H9 (cell line): ENCODE measurements around the gene CD300C. TPM values are rescaled to one million over a fixed set of nuclear protein-coding genes. Genes with fewer than 3 reads are reported as not detected.

ENCODE experiments used
- DNase-seq: peaks from one replicate; pipeline ENCODE4 v3.0.0-alpha.2; 2017
- H2AFZ ChIP-seq: one replicate; pipeline ENCODE4 v1.6.1; 2013; ENCODE audit warnings: mild to moderate bottlenecking, low read length, control low read depth, moderate library complexity
- H2AK5ac ChIP-seq: 2 replicates; pipeline ENCODE4 v1.6.1; 2013; ENCODE audit warnings: low read length, control low read depth, mixed read lengths; ENCODE audit not compliant: insufficient read length
- H2BK120ac ChIP-seq: one replicate; pipeline ENCODE4 v1.6.1; 2013; ENCODE audit warnings: low read depth, mild to moderate bottlenecking, low read length, control low read depth, inconsistent platforms; ENCODE audit not compliant: poor library complexity, severe bottlenecking
- H2BK12ac ChIP-seq: 2 replicates; pipeline ENCODE4 v1.6.1; 2013; ENCODE audit warnings: low read length, control low read depth, mixed read lengths, low read depth; ENCODE audit not compliant: insufficient read length
- H2BK15ac ChIP-seq: 2 replicates; pipeline ENCODE4 v1.6.1; 2013; ENCODE audit warnings: low read depth, low read length, control low read depth
- H2BK20ac ChIP-seq: one replicate; pipeline ENCODE4 v1.6.1; 2013; ENCODE audit warnings: low read depth, mild to moderate bottlenecking, low read length, control low read depth, inconsistent platforms; ENCODE audit not compliant: poor library complexity, severe bottlenecking
- H2BK5ac ChIP-seq: 2 replicates; pipeline ENCODE4 v1.6.1; 2013; ENCODE audit warnings: low read length, control low read depth, mixed read lengths; ENCODE audit not compliant: insufficient read length
- H3K14ac ChIP-seq: 2 replicates; pipeline ENCODE4 v1.6.1; 2013; ENCODE audit warnings: low read length, control low read depth; ENCODE audit not compliant: insufficient read depth
- H3K18ac ChIP-seq: 2 replicates; pipeline ENCODE4 v1.6.1; 2013; ENCODE audit warnings: low read depth, mild to moderate bottlenecking, mixed read lengths, low read length, control low read depth; ENCODE audit not compliant: insufficient read length
- H3K23ac ChIP-seq: 2 replicates; pipeline ENCODE4 v1.6.1; 2013; ENCODE audit warnings: low read length, control low read depth, mixed read lengths, low read depth; ENCODE audit not compliant: insufficient read length
- H3K23me2 ChIP-seq: 2 replicates; pipeline ENCODE4 v1.6.1; 2013; ENCODE audit warnings: low read depth, mild to moderate bottlenecking, mixed read lengths, low read length, control low read depth; ENCODE audit not compliant: insufficient read length, poor library complexity, severe bottlenecking
- H3K27ac ChIP-seq: 2 replicates; pipeline ENCODE4 v1.5.1; 2013; ENCODE audit warnings: low read length, control low read depth, mixed read lengths, low read depth; ENCODE audit not compliant: insufficient read length
- H3K27me3 ChIP-seq: 2 replicates; pipeline ENCODE4 v1.6.1; 2013; ENCODE audit warnings: low read length, control low read depth, inconsistent platforms; ENCODE audit not compliant: insufficient read depth
- H3K4ac ChIP-seq: 2 replicates; pipeline ENCODE4 v1.6.1; 2013; ENCODE audit warnings: low read depth, mild to moderate bottlenecking, control low read depth, inconsistent platforms, low read length, moderate library complexity
- H3K4me1 ChIP-seq: 2 replicates; pipeline ENCODE4 v1.6.1; 2013; ENCODE audit warnings: low read length, control low read depth, inconsistent platforms; ENCODE audit not compliant: insufficient read depth
- H3K4me2 ChIP-seq: 2 replicates; pipeline ENCODE4 v1.6.1; 2013; ENCODE audit warnings: low read length, control low read depth, mixed read lengths; ENCODE audit not compliant: insufficient read length, insufficient read depth
- H3K56ac ChIP-seq: 2 replicates; pipeline ENCODE4 v1.6.1; 2013; ENCODE audit warnings: low read depth, mild to moderate bottlenecking, mixed read lengths, low read length, control low read depth; ENCODE audit not compliant: insufficient read length
- H3K79me1 ChIP-seq: 2 replicates; pipeline ENCODE4 v1.6.1; 2013; ENCODE audit warnings: low read depth, mild to moderate bottlenecking, moderate library complexity, low read length, control low read depth, inconsistent platforms; ENCODE audit not compliant: insufficient read depth, poor library complexity, severe bottlenecking
- H3K79me2 ChIP-seq: 2 replicates; pipeline ENCODE4 v1.6.1; 2013; ENCODE audit warnings: low read length, control low read depth, inconsistent platforms; ENCODE audit not compliant: insufficient read depth
- H3K9ac ChIP-seq: 2 replicates; pipeline ENCODE4 v1.6.1; 2013; ENCODE audit warnings: low read length, control low read depth, mixed read lengths; ENCODE audit not compliant: insufficient read length; ENCODE audit errors: extremely low read depth
- H3K9me3 ChIP-seq: one replicate; pipeline ENCODE4 v1.6.1; 2013; ENCODE audit warnings: low read depth, low read length, inconsistent platforms; ENCODE audit not compliant: control insufficient read depth
- H3T11ph ChIP-seq: one replicate; pipeline ENCODE4 v1.6.1; 2013; ENCODE audit warnings: mild to moderate bottlenecking, low read length, control low read depth, inconsistent platforms
- H4K20me1 ChIP-seq: one replicate; pipeline ENCODE4 v1.6.1; 2013; ENCODE audit not compliant: control insufficient read depth, insufficient read length, insufficient read depth
- H4K5ac ChIP-seq: 2 replicates; pipeline ENCODE4 v1.6.1; 2013; ENCODE audit warnings: low read depth, mild to moderate bottlenecking, mixed read lengths, low read length, control low read depth; ENCODE audit not compliant: insufficient read length
- H4K8ac ChIP-seq: replicated peaks from 2 replicates; pipeline ENCODE4 v1.6.1; 2013; ENCODE audit warnings: low read length, control low read depth, mixed read lengths, low read depth; ENCODE audit not compliant: insufficient read length
- H4K91ac ChIP-seq: 2 replicates; pipeline ENCODE4 v1.6.1; 2013; ENCODE audit warnings: low read depth, mild to moderate bottlenecking, moderate library complexity, mixed read lengths, low read length, control low read depth; ENCODE audit not compliant: insufficient read length
- H3K27ac Mint-ChIP-seq, 3 experiments: 2 replicates in 2 of 3; 3 replicates in 1 of 3; pipeline ENCODE4 v1.8.0; 2020 to 2021; ENCODE audit warnings: mixed read lengths in 3 of 3, mild to moderate bottlenecking in 1 of 3, moderate library complexity in 1 of 3
- H3K27me3 Mint-ChIP-seq: 2 replicates; pipeline ENCODE4 v1.8.0; 2021; ENCODE audit warnings: low read depth, mild to moderate bottlenecking, moderate library complexity, mixed read lengths
- H3K36me3 Mint-ChIP-seq, 3 experiments: 2 replicates in 2 of 3; 3 replicates in 1 of 3; pipeline ENCODE4 v1.8.0; 2020 to 2021; ENCODE audit warnings: low read depth in 3 of 3, mixed read lengths in 3 of 3; ENCODE audit not compliant: insufficient read depth in 1 of 3
- H3K4me1 Mint-ChIP-seq, 2 experiments: 2 replicates each; pipeline ENCODE4 v1.8.0; 2020; ENCODE audit warnings: mixed read lengths in 2 of 2
- H3K4me3 Mint-ChIP-seq, 2 experiments: 2 replicates in 1 of 2; 3 replicates in 1 of 2; pipeline ENCODE4 v1.8.0; 2020 to 2021; ENCODE audit warnings: mild to moderate bottlenecking in 2 of 2, mixed read lengths in 2 of 2, moderate library complexity in 1 of 2
- H3K9me3 Mint-ChIP-seq, 2 experiments: 2 replicates in 1 of 2; 3 replicates in 1 of 2; pipeline ENCODE4 v1.8.0; 2020; ENCODE audit warnings: mild to moderate bottlenecking in 2 of 2, mixed read lengths in 2 of 2, moderate library complexity in 1 of 2
- CTCF ChIP-seq: fragments of 200-600 bp; sonication (generic); conservative IDR thresholded peaks from 3 replicates; pipeline ENCODE4 v1.8.0; 2021; ENCODE audit warnings: antibody characterized with exemption, mild to moderate bottlenecking
- WGBS: extraction: QIAGEN DNeasy Blood & Tissue Kit; methylation state at CpG from one replicate; pipeline ENCODE4 v1.1.7; 2013; ENCODE audit warnings: missing lambda C conversion rate, low lambda C conversion rate, mixed read lengths; ENCODE audit not compliant: insufficient read length; ENCODE audit errors: extremely low coverage; 5-methylcytosine and 5-hydroxymethylcytosine counted together
- total RNA-seq: library from RNA; stranded (reverse); gene quantifications from 2 replicates; pipeline ENCODE4 v1.2.1, GENCODE V29; 2021

Gene CD300C
- total RNA-seq, 1 experiment from 2014 or later = not detected

- Histone ChIP-seq H2BK12ac (no peak overlapping the region), H3K9ac (no peak overlapping the region), H3K4me1 (no peaks in the 10 kb centered on the region), H3K4ac (no peak overlapping the region), H4K20me1 (no peaks in the 10 kb centered on the region), H2BK20ac (no peak overlapping the region), H3T11ph (no peak overlapping the region), H3K23me2 (no peaks in the 10 kb centered on the region), H2BK120ac (no peak overlapping the region), H3K23ac (no peak overlapping the region), H3K79me2 (no peaks in the 10 kb centered on the region), H3K79me1 (no peaks in the 10 kb centered on the region), H3K27me3 (0 out of 2 replicates have a peak, but pooled peaks cover 1% of the 10 kb centered on the region), H4K91ac (no peak overlapping the region), H3K14ac (no peak overlapping the region), H3K27ac (no peak overlapping the region), H3K56ac (no peak overlapping the region), H2BK15ac (no peak overlapping the region), H4K8ac (no peak overlapping the region), H3K18ac (no peak overlapping the region), H2AK5ac (no peak overlapping the region), H2BK5ac (no peak overlapping the region), H3K4me2 (no peak overlapping the region), H4K5ac (no peak overlapping the region), H3K9me3 (peaks cover 8% of the 10 kb centered on the region), H2AFZ (no peak overlapping the region)
- peaks cover 15 to 17% of the 10 kb centered on the region in 2 experiments for H3K9me3 Mint-ChIP-seq
- H3K27ac Mint-ChIP-seq = no peak overlapping the region
- no CpG with 5 or more reads among the region's 2 CpGs for WGBS
- peaks cover 11 to 12% (median 12%) of the 10 kb centered on the region in 3 experiments for H3K36me3 Mint-ChIP-seq
- no peak for DNase-seq
- H3K4me3 Mint-ChIP-seq = no peak overlapping the region
- no peak for TF ChIP-seq CTCF
- peaks cover 53% of the 10 kb centered on the region for H3K27me3 Mint-ChIP-seq
- H3K4me1 Mint-ChIP-seq = no peaks in the 10 kb centered on the region
Observed at GRCh38 chr17:74512036-74512435, 33.9 kb downstream of the CD300C start.
